ENCODE data around the gene OR4C6. TPM values are rescaled to one million over a fixed set of nuclear protein-coding genes. Genes with fewer than 3 reads are reported as not detected.

The OR4C6 gene
- total and polyA plus RNA-seq, 2 experiments from 2014 or later, result not detected

DNA sequence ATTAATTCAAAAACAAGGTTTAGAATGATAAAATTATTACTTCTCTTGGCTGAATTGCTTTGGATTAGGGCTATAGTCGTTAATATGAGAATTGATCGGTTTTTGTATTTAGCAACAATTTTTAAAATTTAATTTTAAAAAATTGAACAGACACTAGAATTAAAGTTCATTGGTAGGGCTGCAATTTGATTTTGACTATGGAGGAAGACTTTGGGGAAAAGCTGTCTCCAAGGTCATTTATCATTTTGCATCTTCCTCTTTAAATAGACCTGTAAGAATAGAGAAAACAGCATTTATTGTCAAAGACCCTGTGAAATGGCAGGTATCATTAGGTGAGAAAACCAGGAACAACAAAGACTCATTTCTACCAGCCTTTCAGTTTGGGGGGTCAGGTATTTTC is 14.0 kb upstream of the OR4C6 start, which contains the start of gene OR4S2 (continued):
- no peak for TF ChIP-seq ZNF331 (CRISPR knock-in tag; IDR thresholded peaks at IDR 0.05; ENCODE audit: low read depth)
- TF ChIP-seq CTCF (conservative IDR thresholded peaks at IDR 0.05; ENCODE audit: low read depth in 2 of 2), result no peak
- TF ChIP-seq, protein P1, sequence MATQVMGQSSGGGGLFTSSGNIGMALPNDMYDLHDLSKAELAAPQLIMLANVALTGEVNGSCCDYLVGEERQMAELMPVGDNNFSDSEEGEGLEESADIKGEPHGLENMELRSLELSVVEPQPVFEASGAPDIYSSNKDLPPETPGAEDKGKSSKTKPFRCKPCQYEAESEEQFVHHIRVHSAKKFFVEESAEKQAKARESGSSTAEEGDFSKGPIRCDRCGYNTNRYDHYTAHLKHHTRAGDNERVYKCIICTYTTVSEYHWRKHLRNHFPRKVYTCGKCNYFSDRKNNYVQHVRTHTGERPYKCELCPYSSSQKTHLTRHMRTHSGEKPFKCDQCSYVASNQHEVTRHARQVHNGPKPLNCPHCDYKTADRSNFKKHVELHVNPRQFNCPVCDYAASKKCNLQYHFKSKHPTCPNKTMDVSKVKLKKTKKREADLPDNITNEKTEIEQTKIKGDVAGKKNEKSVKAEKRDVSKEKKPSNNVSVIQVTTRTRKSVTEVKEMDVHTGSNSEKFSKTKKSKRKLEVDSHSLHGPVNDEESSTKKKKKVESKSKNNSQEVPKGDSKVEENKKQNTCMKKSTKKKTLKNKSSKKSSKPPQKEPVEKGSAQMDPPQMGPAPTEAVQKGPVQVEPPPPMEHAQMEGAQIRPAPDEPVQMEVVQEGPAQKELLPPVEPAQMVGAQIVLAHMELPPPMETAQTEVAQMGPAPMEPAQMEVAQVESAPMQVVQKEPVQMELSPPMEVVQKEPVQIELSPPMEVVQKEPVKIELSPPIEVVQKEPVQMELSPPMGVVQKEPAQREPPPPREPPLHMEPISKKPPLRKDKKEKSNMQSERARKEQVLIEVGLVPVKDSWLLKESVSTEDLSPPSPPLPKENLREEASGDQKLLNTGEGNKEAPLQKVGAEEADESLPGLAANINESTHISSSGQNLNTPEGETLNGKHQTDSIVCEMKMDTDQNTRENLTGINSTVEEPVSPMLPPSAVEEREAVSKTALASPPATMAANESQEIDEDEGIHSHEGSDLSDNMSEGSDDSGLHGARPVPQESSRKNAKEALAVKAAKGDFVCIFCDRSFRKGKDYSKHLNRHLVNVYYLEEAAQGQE (IDR thresholded peaks at IDR 0.05; ENCODE audit: unreplicated experiment), result no peak
- no peak for TF ChIP-seq CREB1 (CRISPR knock-in tag; IDR thresholded peaks at IDR 0.05; ENCODE audit: low read depth)

- H3F3A ChIP-seq (replicated peaks; ENCODE audit: low read depth), result no peaks in the 10 kb centered on the region
- H3K4me2 ChIP-seq, result no peak overlapping the region
- no peaks in the 10 kb centered on the region for H3K9me2 ChIP-seq (ENCODE audit: insufficient read depth)
- H3K36me3 Mint-ChIP-seq (ENCODE audit: low read depth), result peaks cover 17% of the 10 kb centered on the region
- no peaks in the 10 kb centered on the region for H3K4me1 ChIP-seq (ENCODE audit: insufficient read depth)
- H2AFZ ChIP-seq, result no peak overlapping the region
- H3K4me1 Mint-ChIP-seq, result no peaks in the 10 kb centered on the region
- H3K27ac Mint-ChIP-seq, result no peak overlapping the region
- H3K4me3 Mint-ChIP-seq, result no peak overlapping the region
- H3K27me3 ChIP-seq (ENCODE audit: insufficient read depth), result no peaks in the 10 kb centered on the region
- peaks cover 91% of the 10 kb centered on the region for H3K9me3 Mint-ChIP-seq
- ATAC-seq (no peak), DNase-seq (ENCODE audit: low spot score) (no peak)
- no peak overlapping the region for H3K4me3 ChIP-seq
- no peaks in the 10 kb centered on the region for H3K79me2 ChIP-seq (replicated peaks; ENCODE audit: insufficient read depth)
- H4K20me1 ChIP-seq (replicated peaks; ENCODE audit: insufficient read depth), result no peaks in the 10 kb centered on the region
- peaks cover 3% of the 10 kb centered on the region; the same call in 1 of the 2 replicates for H3K36me3 ChIP-seq (ENCODE audit: insufficient read depth)
- no peak overlapping the region for H3K27ac ChIP-seq (ENCODE audit: low read depth)
- TF ChIP-seq NANOG (IDR thresholded peaks at IDR 0.05; ENCODE audit: borderline replicate concordance) (no peak), CTCF (conservative IDR thresholded peaks at IDR 0.05; ENCODE audit: low read depth in 2 of 2) (no peak), ETS1 (IDR thresholded peaks at IDR 0.05) (no peak), EZH2phosphoT487 (IDR thresholded peaks at IDR 0.05; ENCODE audit: unreplicated experiment) (no peak), ZNF114 (CRISPR knock-in tag; IDR thresholded peaks at IDR 0.05) (no peak), STAT1 (IDR thresholded peaks at IDR 0.05; ENCODE audit: unreplicated experiment) (no peak), ZNF331 (CRISPR knock-in tag; IDR thresholded peaks at IDR 0.05; ENCODE audit: low read depth) (no peak)
- peaks cover 2% of the 10 kb centered on the region for H3K27me3 Mint-ChIP-seq (ENCODE audit: insufficient read depth, low read depth, poor library complexity)
Observed at GRCh38 chr11:55652560-55652959, 9.4 kb upstream of the OR4C6 start.
